Naive thymus-derived CD8-positive, alpha-beta T cell (primary cell): ENCODE data around the gene SH3BP2. TPM values are rescaled to one million over a fixed set of nuclear protein-coding genes. Genes with fewer than 3 reads are reported as not detected.

Source experiments
- ATAC-seq, 2 donors: fragments of 150-1000 bp; cut with Tn5 transposase in 1 of 2; sonication (Bioruptor Pico), chemical (Tn5 transposase) in 1 of 2; 1 replicate in 1 of 2; 2 replicates in 1 of 2; pipeline ENCODE4 v1.10.0; 2021; ENCODE audit warnings: mild to moderate bottlenecking in 2 of 2, moderate library complexity in 2 of 2
- POLR2A ChIA-PET: fragments of 350-600 bp; sonication (Branson Sonifier 250); formaldehyde crosslinking; loops from one replicate; lab custom pipeline; 2021; ENCODE audit warnings: antibody characterized with exemption; lab: Charles Lee
- DNase-seq, 10 donors: peaks; one replicate each; pipeline versions ENCODE4 v3.0.0 to v3.0.0-alpha.2; 2020 to 2022
- H3K27ac Mint-ChIP-seq, 10 donors: one replicate each; pipeline ENCODE4 v1.8.0; 2020 to 2022; ENCODE audit warnings: mild to moderate bottlenecking in 10 of 10, mixed read lengths in 10 of 10, moderate library complexity in 4 of 10, inconsistent platforms in 1 of 10
- H3K27me3 Mint-ChIP-seq, 5 donors: one replicate each; pipeline ENCODE4 v1.8.0; 2021 to 2022; ENCODE audit warnings: mixed read lengths in 5 of 5
- H3K36me3 Mint-ChIP-seq, 3 donors: one replicate each; pipeline ENCODE4 v1.8.0; 2020 to 2022; ENCODE audit warnings: mixed read lengths in 3 of 3, mild to moderate bottlenecking in 2 of 3, inconsistent platforms in 1 of 3
- H3K4me1 Mint-ChIP-seq, 4 donors: one replicate each; pipeline ENCODE4 v1.8.0; 2021 to 2022; ENCODE audit warnings: mixed read lengths in 4 of 4
- H3K4me3 Mint-ChIP-seq, 10 donors: one replicate each; pipeline ENCODE4 v1.8.0; 2020 to 2022; ENCODE audit warnings: mild to moderate bottlenecking in 10 of 10, mixed read lengths in 10 of 10, moderate library complexity in 6 of 10, inconsistent platforms in 1 of 10
- H3K9me3 Mint-ChIP-seq, 9 donors: one replicate each; pipeline ENCODE4 v1.8.0; 2020 to 2022; ENCODE audit warnings: mixed read lengths in 9 of 9, mild to moderate bottlenecking in 3 of 9, inconsistent platforms in 1 of 9, moderate library complexity in 1 of 9
- polyA plus RNA-seq, 3 donors: library from polyadenylated mRNA; unstranded; fragments of 300-500 nt; fragmentation: Illumina TruSeq; gene quantifications; one replicate each; pipeline ENCODE4 v1.2.3, GENCODE V29; 2021
- total RNA-seq, 8 experiments: library from RNA in 2 of 8; stranded (reverse) in 2 of 8; gene quantifications; one replicate each; pipeline ENCODE4 v1.2.3 and lab custom pipeline; 2021 to 2026

Gene SH3BP2
- total and polyA plus RNA-seq, 5 experiments from 2014 or later, result 4.8 to 28.3 (median 10.8) TPM

DNA sequence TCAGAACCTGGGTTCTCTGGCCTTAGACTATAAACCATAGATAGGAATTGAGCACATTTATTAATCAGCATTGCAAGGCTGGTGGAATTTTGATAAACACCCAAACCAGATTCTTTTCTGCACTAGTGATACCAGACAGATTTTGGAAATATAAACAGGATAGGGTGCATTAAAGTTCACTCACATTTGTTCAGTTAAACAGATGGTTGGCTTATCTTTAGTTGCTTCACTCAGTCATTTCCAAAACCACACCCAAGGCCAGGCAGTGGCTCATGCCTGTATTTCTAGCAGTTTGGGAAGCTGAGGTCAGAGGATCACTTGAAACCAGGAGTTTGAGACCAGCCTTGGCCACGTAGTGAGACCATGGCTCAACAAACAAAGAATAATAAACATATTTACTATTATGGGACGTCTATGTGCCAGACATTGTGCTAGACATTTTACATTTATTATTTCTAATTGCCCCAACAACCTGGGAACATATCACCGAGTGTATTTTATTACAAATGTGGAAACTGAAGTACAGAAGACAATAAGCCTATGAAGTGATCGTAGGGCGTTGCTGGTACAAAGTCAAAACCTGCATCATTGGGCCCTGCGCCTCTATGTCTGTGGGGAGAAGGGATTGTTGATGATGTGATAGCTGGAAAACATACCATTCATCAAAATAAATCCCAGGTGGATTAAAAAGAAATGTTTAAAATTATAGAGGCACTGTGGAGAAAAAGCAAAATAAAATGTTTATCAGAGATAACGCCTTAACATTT lies 65.7 kb downstream of the SH3BP2 start:
- ATAC-seq, result no peak
- Mint-ChIP-seq H3K27ac (peak overlapping the region in 8 of 10 donors; percentile 6 to 80 (median 24)), H3K4me3 (no peak overlapping the region), H3K9me3 (no peaks in the 10 kb centered on the region), H3K36me3 (peaks cover 0 to 33% (median 0%) of the 10 kb centered on the region in 3 donors), H3K4me1 (peaks cover 36 to 90% (median 83%) of the 10 kb centered on the region in 4 donors), H3K27me3 (no peaks in the 10 kb centered on the region)
- POLR2A ChIA-PET, result no interaction called here
- no peak for DNase-seq

DNA sequence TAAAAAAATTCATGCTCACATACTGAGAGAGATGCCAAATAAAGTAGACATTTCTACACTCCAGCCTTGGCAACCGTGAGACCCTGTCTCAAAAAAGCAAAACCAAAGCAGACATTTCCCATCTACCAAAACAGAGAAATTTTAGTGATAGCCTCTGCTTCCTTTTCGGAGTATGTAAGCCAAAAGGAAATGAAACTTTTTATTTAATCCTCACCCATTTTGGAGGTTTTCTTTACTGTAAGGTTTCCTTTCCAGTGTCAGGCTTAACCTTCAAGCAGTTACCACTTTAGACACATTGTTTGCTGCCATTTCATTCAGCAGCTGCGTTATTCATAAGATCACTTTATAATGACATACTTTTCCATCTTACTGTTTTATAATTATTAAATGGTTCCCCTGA lies 66.6 kb downstream of the SH3BP2 start:
- Mint-ChIP-seq H3K27ac (peak overlapping the region in 8 of 10 donors; percentile 4 to 83 (median 70)), H3K27me3 (no peaks in the 10 kb centered on the region), H3K36me3 (peaks cover 0 to 25% (median 0%) of the 10 kb centered on the region in 3 donors), H3K9me3 (no peaks in the 10 kb centered on the region), H3K4me3 (peak overlapping the region in 5 of 10 donors; percentile 13 to 72 (median 60)), H3K4me1 (peaks cover 36 to 88% (median 80%) of the 10 kb centered on the region in 4 donors)
- POLR2A ChIA-PET, result interaction anchor here (0.7 to 0.8 kb wide), 2 partner anchors 12 to 324 kb away, joined by 3 to 4 read pairs; no protein-coding TSS in a partner anchor
- ATAC-seq, result no peak
- no peak for DNase-seq

DNA sequence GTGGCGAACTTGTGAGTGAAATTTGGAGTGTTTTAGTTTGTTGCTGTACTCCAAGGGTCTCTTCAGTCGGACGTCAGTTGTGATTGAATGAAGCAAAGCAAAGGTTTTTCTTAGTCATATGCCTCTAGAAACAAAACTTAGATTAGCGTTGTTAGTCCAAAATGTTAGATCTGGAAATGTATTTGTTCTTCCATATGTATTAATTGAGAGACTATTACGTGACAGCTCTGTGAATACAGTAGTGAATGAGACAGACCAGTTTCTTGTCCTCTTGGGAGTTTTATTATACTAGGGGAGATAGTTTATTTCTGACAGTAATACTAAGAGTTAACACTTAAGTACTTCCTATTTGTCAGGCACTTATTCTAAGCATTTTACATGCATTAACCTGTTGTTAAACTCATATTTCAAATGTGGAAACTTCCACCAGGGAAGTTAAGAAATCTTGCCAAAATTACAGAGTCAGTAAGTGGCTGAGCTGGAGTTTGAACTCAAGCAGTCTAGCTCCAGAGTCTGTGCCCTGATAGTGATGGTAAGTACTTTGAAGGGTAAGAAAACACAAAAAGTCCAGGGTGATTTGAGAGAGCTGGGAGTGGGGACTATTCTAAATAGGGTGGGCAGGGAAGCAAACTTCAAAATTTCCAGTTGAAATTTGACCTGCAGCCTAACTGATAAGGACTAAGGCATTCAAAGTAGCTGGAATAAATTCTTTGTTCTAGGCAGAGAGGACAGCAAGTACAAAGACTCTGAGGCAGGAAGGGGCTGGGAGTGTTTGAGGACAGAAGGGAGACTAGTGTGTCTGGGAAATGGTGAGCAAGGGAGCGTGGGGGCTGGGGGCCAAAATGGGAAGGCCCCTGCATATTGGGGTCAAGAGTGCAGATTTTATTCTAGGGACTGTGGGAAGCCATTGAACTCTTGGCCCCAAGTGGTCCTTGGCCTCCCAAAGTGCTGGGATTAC lies 67.8 kb downstream of the SH3BP2 start:
- no peaks in the 10 kb centered on the region for H3K9me3 Mint-ChIP-seq
- no peak for DNase-seq
- peaks cover 40 to 86% (median 79%) of the 10 kb centered on the region in 4 donors for H3K4me1 Mint-ChIP-seq

DNA sequence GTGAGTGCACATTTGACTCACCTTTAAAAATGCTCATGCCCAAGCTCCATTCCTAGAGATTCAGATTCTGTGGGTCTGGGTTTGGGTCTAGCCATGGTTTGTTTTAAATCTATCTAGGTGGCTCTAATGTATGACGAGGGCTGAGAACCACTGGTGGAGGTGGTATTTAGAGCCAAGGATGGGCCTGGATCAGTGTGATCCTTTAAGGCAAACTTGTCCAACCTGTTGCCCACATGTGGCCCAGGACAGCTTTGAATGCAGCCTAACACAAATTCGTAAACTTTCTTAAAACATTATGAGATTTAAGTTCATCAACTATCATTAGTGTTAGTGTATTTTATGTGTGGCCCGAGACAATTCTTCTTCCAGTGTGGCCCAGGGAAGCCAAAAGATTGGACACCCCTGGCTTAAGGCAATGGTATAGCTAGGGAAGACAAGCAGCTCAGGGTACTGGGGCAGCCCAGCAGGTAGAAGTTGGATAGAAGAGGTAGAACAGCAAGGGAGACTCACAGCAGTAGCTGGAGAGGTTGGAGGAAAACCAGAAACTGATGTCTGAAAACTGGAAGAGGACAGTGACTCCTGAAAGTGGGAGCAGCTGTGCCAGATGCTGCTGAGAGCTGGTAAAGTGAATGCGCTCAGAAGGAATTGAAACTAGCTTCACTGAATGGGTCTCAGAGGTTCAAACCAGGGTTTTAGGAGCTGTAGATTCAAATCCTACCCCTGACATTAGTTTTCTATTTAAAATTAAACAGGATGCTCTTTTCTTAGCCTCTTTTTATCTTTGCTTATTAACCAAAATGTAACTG lies 68.9 kb downstream of the SH3BP2 start:
- peaks cover 39 to 85% (median 82%) of the 10 kb centered on the region in 4 donors for H3K4me1 Mint-ChIP-seq
- POLR2A ChIA-PET, result interaction anchor here (0.9 to 1.7 kb wide), 2 partner anchors 9 to 16 kb away, joined by 3 to 13 read pairs; no protein-coding TSS in a partner anchor
- peaks cover 0 to 14% (median 0%) of the 10 kb centered on the region in 3 donors for H3K36me3 Mint-ChIP-seq
- ATAC-seq (no peak), DNase-seq (no peak)
- H3K27ac Mint-ChIP-seq, result peak overlapping the region in 9 of 10 donors; percentile 24 to 81 (median 59)
- H3K4me3 Mint-ChIP-seq, result peak overlapping the region in 3 of 10 donors; percentile 12 to 52 (median 41)
- no peaks in the 10 kb centered on the region for H3K27me3 Mint-ChIP-seq
- no peaks in the 10 kb centered on the region for H3K9me3 Mint-ChIP-seq

More for the DNA sequence above, 67.8 kb downstream of the SH3BP2 start:
- Mint-ChIP-seq H3K36me3 (peaks cover 0 to 16% (median 0%) of the 10 kb centered on the region in 3 donors), H3K27me3 (no peaks in the 10 kb centered on the region), H3K27ac (peak overlapping the region; percentile 6 to 86 (median 78)), H3K4me3 (peak overlapping the region in 8 of 10 donors; percentile 6 to 72 (median 40))
- POLR2A ChIA-PET, result interaction anchor here (0.7 to 0.9 kb wide), 3 partner anchors 11 to 325 kb away, joined by 3 to 4 read pairs (median 3); no protein-coding TSS in a partner anchor
- no peak for ATAC-seq

DNA sequence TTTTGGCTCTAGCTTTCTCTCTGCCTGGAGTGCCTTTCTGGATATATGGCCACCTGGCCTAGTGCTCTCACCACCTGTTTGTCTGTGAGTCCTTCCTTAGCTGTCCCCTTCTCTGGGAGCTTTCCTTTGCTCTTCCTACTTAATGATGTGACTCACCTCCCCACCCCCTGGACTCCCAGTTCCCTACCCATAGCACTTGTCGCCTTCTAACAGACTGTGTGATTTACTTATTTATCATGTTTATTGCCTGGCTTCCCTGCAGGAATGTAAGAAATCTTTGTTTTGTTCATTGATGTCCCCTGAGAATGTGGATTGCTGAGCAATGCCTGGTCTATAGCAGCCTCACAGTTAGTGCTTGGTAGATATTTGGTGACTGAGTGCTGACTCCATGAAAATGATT lies 69.6 kb downstream of the SH3BP2 start:
- H3K27me3 Mint-ChIP-seq, result no peaks in the 10 kb centered on the region
- no peaks in the 10 kb centered on the region for H3K9me3 Mint-ChIP-seq

DNA sequence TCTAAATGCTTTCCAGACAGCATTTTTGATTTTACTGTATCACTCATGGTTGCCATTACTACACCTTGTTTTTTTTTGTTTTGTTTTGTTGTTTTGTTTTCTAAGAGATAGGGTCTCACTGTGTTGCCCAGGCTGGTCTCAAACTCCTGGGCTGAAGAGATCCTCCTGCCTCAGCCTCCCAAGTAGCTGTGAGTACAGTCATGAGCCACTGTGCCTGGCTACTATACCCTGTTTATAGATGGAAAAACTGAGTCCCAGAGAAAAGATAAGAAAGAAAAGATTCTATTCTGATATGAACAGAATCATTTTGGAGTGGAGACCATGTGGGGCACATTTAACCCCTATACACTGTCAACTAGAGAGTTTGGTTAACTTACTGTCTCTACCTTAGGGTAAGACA lies 70.8 kb downstream of the SH3BP2 start:
- POLR2A ChIA-PET, result no interaction called here
- ATAC-seq (no peak), DNase-seq (no peak)
- no peaks in the 10 kb centered on the region for H3K27me3 Mint-ChIP-seq
- H3K4me1 Mint-ChIP-seq, result peaks cover 45 to 86% (median 86%) of the 10 kb centered on the region in 4 donors
- peak overlapping the region in 2 of 10 donors; percentile 32 to 44 for H3K27ac Mint-ChIP-seq
- H3K36me3 Mint-ChIP-seq, result peaks cover 0 to 12% (median 0%) of the 10 kb centered on the region in 3 donors
- no peaks in the 10 kb centered on the region for H3K9me3 Mint-ChIP-seq
- H3K4me3 Mint-ChIP-seq, result no peak overlapping the region

More for the DNA sequence above, 69.6 kb downstream of the SH3BP2 start:
- peak overlapping the region in 7 of 10 donors; percentile 2 to 80 (median 35) for H3K27ac Mint-ChIP-seq
- POLR2A ChIA-PET, result interaction anchor here (0.6 to 1.7 kb wide), 3 partner anchors 10 to 131 kb away, joined by 3 to 13 read pairs (median 3); no protein-coding TSS in a partner anchor
- ATAC-seq (no peak), DNase-seq (no peak)
- peaks cover 43 to 86% (median 85%) of the 10 kb centered on the region in 4 donors for H3K4me1 Mint-ChIP-seq
- peak overlapping the region in 6 of 10 donors; percentile 0 to 38 (median 12) for H3K4me3 Mint-ChIP-seq
- peaks cover 0 to 11% (median 0%) of the 10 kb centered on the region in 3 donors for H3K36me3 Mint-ChIP-seq

DNA sequence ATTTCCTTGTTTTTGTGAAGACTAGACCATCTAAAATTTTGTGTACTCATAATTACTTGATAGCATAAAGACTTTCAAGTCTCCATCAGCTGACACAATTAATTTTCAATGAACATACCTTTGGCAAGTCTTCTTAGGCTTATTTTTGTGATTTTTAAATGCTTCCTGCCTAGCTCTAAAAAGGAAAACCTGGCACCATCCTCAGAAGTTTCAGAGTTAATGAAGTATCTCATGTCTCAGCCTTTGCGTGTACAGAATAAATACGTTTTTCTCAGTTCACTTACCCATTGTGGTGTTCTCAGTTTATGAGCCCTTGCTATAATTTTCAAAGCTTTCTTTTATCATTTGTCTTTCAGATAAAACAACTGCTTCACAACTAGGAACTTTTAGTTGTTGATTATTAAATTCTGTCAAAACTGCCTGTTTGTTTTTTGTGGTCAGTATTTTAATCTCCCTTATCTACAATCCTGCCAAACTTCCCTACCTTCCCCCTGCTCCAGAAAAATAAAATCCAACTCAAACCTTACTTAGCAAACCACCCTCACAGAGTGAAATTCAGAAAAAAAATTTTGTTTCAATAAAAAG lies 72.4 kb downstream of the SH3BP2 start:
- no peak for ATAC-seq
- POLR2A ChIA-PET, result no interaction called here
- Mint-ChIP-seq H3K4me3 (peak overlapping the region in 2 of 10 donors; percentile 12 to 22), H3K4me1 (peaks cover 49 to 88% (median 87%) of the 10 kb centered on the region in 4 donors), H3K9me3 (no peaks in the 10 kb centered on the region), H3K36me3 (peaks cover 0 to 11% (median 0%) of the 10 kb centered on the region in 3 donors), H3K27me3 (no peaks in the 10 kb centered on the region), H3K27ac (peak overlapping the region in 3 of 10 donors; percentile 11 to 61 (median 43))
- no peak for DNase-seq

DNA sequence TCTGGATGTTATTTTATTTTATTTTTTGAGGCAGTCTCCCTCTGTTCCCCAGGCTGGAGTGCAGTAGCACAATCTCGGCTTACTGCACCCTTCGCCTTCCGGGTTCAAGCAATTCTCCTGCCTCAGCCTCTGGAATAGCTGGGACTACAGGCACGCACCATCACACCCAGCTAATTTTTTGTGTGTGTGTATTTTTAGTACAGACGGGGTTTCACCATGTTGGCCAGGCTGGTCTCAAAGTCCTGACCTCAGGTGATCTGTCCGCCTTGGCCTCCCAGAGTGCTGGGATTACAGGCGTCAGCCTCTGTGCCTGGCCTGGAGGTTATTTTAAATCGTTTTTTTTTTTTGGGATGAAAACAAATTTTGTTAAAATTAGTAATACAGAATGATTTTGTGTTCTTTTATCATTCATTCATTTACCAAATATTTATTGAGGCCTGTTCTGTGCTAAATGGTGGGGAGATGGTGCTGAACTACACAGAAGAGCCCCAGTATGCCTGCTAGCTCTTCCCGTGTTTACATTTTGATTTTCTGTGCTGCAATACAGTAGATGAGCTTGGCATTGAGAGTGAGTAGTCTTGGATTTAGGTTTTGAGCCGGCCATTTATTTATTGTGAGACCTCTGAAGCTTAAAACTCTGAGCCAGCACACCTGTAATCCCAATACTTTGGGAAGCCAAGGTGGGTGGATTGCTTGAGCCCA lies 73.4 kb downstream of the SH3BP2 start:
- H3K27ac Mint-ChIP-seq, result peak overlapping the region in 4 of 10 donors; percentile 5 to 65 (median 8)
- no peaks in the 10 kb centered on the region for H3K27me3 Mint-ChIP-seq

DNA sequence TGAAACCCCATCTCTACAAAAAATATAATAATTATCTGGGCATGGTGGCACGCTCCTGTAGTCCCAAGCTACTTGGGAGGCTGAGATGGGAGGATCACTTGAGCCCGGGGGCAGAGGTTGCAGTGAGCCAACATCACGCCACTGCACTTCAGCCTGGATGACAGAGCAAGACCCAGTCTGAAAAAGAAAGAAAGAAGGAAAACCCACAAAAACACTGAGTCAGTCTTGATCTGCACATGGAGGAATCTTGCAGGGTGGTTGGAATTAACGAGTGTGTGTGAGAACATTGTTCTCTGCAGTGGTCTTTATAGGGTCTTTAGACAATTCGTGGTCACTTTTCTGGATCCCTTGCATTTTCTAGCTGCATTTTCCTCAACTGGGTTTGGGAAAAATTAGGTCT lies 74.0 kb downstream of the SH3BP2 start:
- H3K4me3 Mint-ChIP-seq, result peak overlapping the region in 1 of 10 donors; percentile 34
- no peaks in the 10 kb centered on the region for H3K27me3 Mint-ChIP-seq
- POLR2A ChIA-PET, result interaction anchor here (1.3 kb wide), 1 partner anchor 55 kb away, joined by 3 read pairs; no protein-coding TSS in a partner anchor
- peaks cover 45 to 87% (median 86%) of the 10 kb centered on the region in 4 donors for H3K4me1 Mint-ChIP-seq
- H3K36me3 Mint-ChIP-seq, result peaks cover 0 to 20% (median 0%) of the 10 kb centered on the region in 3 donors
- H3K27ac Mint-ChIP-seq, result peak overlapping the region in 6 of 10 donors; percentile 9 to 89 (median 20)
- ATAC-seq (no peak), DNase-seq (no peak)
- H3K9me3 Mint-ChIP-seq, result no peaks in the 10 kb centered on the region

More for the DNA sequence above, 73.4 kb downstream of the SH3BP2 start:
- no peak for ATAC-seq
- Mint-ChIP-seq H3K4me1 (peaks cover 42 to 87% (median 86%) of the 10 kb centered on the region in 4 donors), H3K9me3 (no peaks in the 10 kb centered on the region), H3K36me3 (peaks cover 0 to 15% (median 0%) of the 10 kb centered on the region in 3 donors), H3K4me3 (no peak overlapping the region)
- no peak for DNase-seq
- POLR2A ChIA-PET, result interaction anchor here (1.3 kb wide), 1 partner anchor 54 kb away, joined by 3 read pairs; no protein-coding TSS in a partner anchor

DNA sequence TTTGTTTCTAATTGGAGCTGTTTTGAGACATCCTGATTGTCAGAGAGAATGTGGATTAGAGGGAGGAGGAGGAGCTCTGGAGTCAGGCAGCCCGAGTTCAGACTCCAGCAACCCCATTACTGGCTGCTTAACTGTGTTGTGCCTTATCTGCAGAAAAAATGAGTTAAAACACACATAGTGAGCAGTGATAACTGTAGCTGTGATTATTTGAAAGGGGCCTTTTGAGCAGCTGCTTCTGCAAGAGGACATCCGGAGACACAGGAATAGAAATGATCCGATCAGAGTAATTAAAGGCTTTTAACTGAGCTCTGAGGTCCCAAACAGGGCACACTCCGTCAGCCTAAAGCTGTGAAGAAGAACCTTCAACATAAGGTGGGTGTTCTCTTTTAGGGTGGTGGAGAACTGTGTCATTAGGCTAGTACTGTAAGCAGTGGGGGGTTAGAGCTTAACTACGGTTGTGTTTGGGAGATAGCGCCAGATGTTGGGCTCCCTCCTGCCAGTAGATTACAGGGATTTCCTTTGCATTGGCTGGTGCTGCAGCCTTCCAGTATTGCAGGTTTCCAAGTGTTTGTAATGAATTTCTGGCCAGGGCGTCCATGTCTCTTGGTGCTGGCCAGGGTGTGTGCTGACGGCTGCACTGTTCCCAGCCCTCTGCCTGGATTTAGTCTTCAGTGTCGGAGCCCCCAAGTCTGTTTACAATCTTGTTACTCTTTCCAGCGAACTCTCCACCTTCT lies 75.0 kb downstream of the SH3BP2 start:
- POLR2A ChIA-PET, result interaction anchor here (1.0 to 1.3 kb wide), 2 partner anchors 22 to 56 kb away, joined by 3 read pairs; no protein-coding TSS in a partner anchor
- no peak for ATAC-seq
- H3K27me3 Mint-ChIP-seq, result no peaks in the 10 kb centered on the region
- peaks cover 37 to 85% (median 80%) of the 10 kb centered on the region in 4 donors for H3K4me1 Mint-ChIP-seq
- H3K4me3 Mint-ChIP-seq, result peak overlapping the region in 6 of 10 donors; percentile 4 to 27 (median 8)
- peaks cover 0 to 21% (median 0%) of the 10 kb centered on the region in 3 donors for H3K36me3 Mint-ChIP-seq
- H3K27ac Mint-ChIP-seq, result peak overlapping the region in 7 of 10 donors; percentile 21 to 65 (median 31)
- H3K9me3 Mint-ChIP-seq, result no peaks in the 10 kb centered on the region
- DNase-seq, result no peak
